Transverse colon (tissue), 4 donors: Measurements from ENCODE around the gene INTS4.
"Not testable (repeated sequence)": the region's sequence is repeated elsewhere in the genome, so short reads cannot be mapped to it uniquely, and the experiment has no call there.

Source experiments
- POLR2A ChIP-seq: fragments of 450-650 bp; IDR thresholded peaks from one replicate; pipeline ENCODE4 v1.6.1; 2016; ENCODE audit warnings: antibody characterized with exemption, mild to moderate bottlenecking, moderate library complexity
- POLR2AphosphoS5 ChIP-seq, 3 donors: sonication (generic); formaldehyde crosslinking; IDR thresholded peaks; one replicate each; pipeline ENCODE4 v1.6.1; 2016; ENCODE audit warnings: antibody characterized with exemption in 3 of 3
- TF ChIP-seq, protein P1 (sequence below), 5 experiments: fragments of 200-600 bp in 3 of 5; fragments of 450-650 bp in 2 of 5; sonication (generic) in 3 of 5; IDR thresholded peaks; 1 replicate in 2 of 5; 2 replicates in 3 of 5; pipeline ENCODE4 v1.5.1; 2016 to 2017; ENCODE audit warnings: antibody characterized with exemption in 5 of 5, inconsistent platforms in 3 of 5, mild to moderate bottlenecking in 2 of 5, moderate library complexity in 1 of 5

DNA sequence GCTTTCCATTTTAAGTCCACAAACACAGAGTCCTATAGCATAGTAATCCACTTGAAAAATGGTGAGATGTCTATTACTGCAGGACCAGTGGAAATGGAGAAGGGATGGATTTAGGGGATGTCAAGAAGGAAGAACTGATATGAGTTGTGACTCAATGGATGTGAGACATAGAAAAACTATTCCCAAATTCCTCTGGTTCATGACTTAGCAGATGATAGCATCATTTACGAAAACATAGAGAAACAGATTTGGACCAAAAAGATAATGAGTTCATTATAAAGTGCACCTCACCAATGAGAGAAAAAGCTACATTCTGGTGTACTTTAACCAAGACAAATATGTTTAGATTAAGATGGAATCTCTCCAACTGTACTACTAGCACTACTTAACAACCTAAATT, 51.2 kb downstream of the INTS4 start:
- TF ChIP-seq, protein P1, sequence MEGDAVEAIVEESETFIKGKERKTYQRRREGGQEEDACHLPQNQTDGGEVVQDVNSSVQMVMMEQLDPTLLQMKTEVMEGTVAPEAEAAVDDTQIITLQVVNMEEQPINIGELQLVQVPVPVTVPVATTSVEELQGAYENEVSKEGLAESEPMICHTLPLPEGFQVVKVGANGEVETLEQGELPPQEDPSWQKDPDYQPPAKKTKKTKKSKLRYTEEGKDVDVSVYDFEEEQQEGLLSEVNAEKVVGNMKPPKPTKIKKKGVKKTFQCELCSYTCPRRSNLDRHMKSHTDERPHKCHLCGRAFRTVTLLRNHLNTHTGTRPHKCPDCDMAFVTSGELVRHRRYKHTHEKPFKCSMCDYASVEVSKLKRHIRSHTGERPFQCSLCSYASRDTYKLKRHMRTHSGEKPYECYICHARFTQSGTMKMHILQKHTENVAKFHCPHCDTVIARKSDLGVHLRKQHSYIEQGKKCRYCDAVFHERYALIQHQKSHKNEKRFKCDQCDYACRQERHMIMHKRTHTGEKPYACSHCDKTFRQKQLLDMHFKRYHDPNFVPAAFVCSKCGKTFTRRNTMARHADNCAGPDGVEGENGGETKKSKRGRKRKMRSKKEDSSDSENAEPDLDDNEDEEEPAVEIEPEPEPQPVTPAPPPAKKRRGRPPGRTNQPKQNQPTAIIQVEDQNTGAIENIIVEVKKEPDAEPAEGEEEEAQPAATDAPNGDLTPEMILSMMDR (IDR thresholded peaks at IDR 0.05) = not testable (repeated sequence)
- TF ChIP-seq POLR2AphosphoS5 (IDR thresholded peaks at IDR 0.05); POLR2A: not testable (repeated sequence)
